SK-N-SH (cell line): ENCODE data around the gene DPH7. TPM values are rescaled to one million over a fixed set of nuclear protein-coding genes. Genes with fewer than 3 reads are reported as not detected.

Source experiments
- CTCF ChIA-PET: fragments of 300-600, 350-600 bp; formaldehyde crosslinking; extraction: SDS; loops from one replicate; lab custom pipeline; 2021; lab: Yijun Ruan, JAX
- POLR2A ChIA-PET: fragments of 350-600 bp; sonication (Branson Sonifier 250); formaldehyde crosslinking; extraction: SDS; loops from one replicate; lab custom pipeline; 2020; ENCODE audit warnings: antibody characterized with exemption, inconsistent platforms; lab: Yijun Ruan, JAX
- DNase-seq: peaks from one replicate; pipeline ENCODE4 v3.0.0; 2012
- H2AFZ ChIP-seq: fragments of 200-600 bp; sonication (generic); 2 replicates; pipeline ENCODE4 v1.8.1; 2016; ENCODE audit warnings: antibody characterized with exemption, mild to moderate bottlenecking, low read depth
- H3F3A ChIP-seq: fragments of 200-600 bp; sonication (generic); replicated peaks from 2 replicates; pipeline ENCODE3; 2016; ENCODE audit warnings: antibody characterized with exemption, mild to moderate bottlenecking; ENCODE audit not compliant: insufficient read depth
- H3K27ac ChIP-seq, 2 experiments: fragments of 200-500 bp in 1 of 2; fragments of 200-600 bp in 1 of 2; sonication (Bioruptor generic) in 1 of 2; sonication (generic), shearing (Covaris generic) in 1 of 2; 2 replicates each; pipeline versions ENCODE4 v1.5.1 to v1.6.1; 2014 to 2016; ENCODE audit warnings: low read depth in 2 of 2, inconsistent platforms in 1 of 2, low read length in 1 of 2, mild to moderate bottlenecking in 1 of 2, mixed read lengths in 1 of 2
- H3K27me3 ChIP-seq: fragments of 200-600 bp; sonication (generic), shearing (Covaris generic); 2 replicates; pipeline ENCODE4 v1.6.1; 2016; ENCODE audit warnings: mixed run types; ENCODE audit not compliant: insufficient read depth
- H3K36me3 ChIP-seq, 2 experiments: fragments of 200-500 bp in 1 of 2; fragments of 200-600 bp in 1 of 2; sonication (Bioruptor generic) in 1 of 2; sonication (generic) in 1 of 2; replicated peaks in 1 of 2; 2 replicates each; pipeline versions ENCODE3 to v1.5.1; 2014 to 2016; ENCODE audit warnings: low read length in 1 of 2, mild to moderate bottlenecking in 1 of 2; ENCODE audit not compliant: insufficient read depth in 2 of 2, control insufficient read depth in 1 of 2
- H3K4me1 ChIP-seq, 2 experiments: fragments of 200-500 bp in 1 of 2; fragments of 200-600 bp in 1 of 2; sonication (Bioruptor generic) in 1 of 2; sonication (generic), shearing (Covaris generic) in 1 of 2; 2 replicates each; pipeline versions ENCODE4 v1.5.1 to v1.6.1; 2014 to 2016; ENCODE audit warnings: low read depth in 1 of 2, low read length in 1 of 2, mixed run types in 1 of 2; ENCODE audit not compliant: insufficient read depth in 2 of 2, control insufficient read depth in 1 of 2
- H3K4me2 ChIP-seq: fragments of 200-600 bp; sonication (generic), shearing (Covaris generic); 2 replicates; pipeline ENCODE4 v1.6.1; 2017; ENCODE audit warnings: mixed run types
- H3K4me3 ChIP-seq, 2 experiments: fragments of 200-500 bp in 1 of 2; fragments of 200-600 bp in 1 of 2; sonication (Bioruptor generic) in 1 of 2; sonication (generic), shearing (Covaris generic) in 1 of 2; 2 replicates each; pipeline versions ENCODE4 v1.5.1 to v1.8.1; 2014 to 2016; ENCODE audit warnings: low read depth in 2 of 2, inconsistent platforms in 1 of 2, low read length in 1 of 2, mild to moderate bottlenecking in 1 of 2, mixed read lengths in 1 of 2, moderate library complexity in 1 of 2
- H3K79me2 ChIP-seq: fragments of 200-600 bp; sonication (generic); 2 replicates; pipeline ENCODE4 v1.8.1; 2017; ENCODE audit warnings: mild to moderate bottlenecking; ENCODE audit not compliant: insufficient read depth
- H3K9ac ChIP-seq: fragments of 200-600 bp; sonication (generic); 2 replicates; pipeline ENCODE4 v1.6.1; 2017; ENCODE audit warnings: mixed run types
- H3K9me2 ChIP-seq: fragments of 200-600 bp; sonication (generic); 2 replicates; pipeline ENCODE4 v1.6.1; 2017; ENCODE audit warnings: mixed run types
- H3K9me3 ChIP-seq: fragments of 200-600 bp; sonication (generic); 2 replicates; pipeline ENCODE4 v1.6.1; 2017; ENCODE audit warnings: mixed run types, mild to moderate bottlenecking, moderate library complexity
- H4K20me1 ChIP-seq: fragments of 200-600 bp; sonication (generic); 2 replicates; pipeline ENCODE4 v1.6.1; 2017; ENCODE audit warnings: mild to moderate bottlenecking, mixed run types; ENCODE audit not compliant: insufficient read depth
- CTCF ChIP-seq: fragments of 200-600 bp; sonication (generic); IDR thresholded peaks from 2 replicates; pipeline ENCODE4 v1.6.1; 2017; ENCODE audit warnings: antibody characterized with exemption, mild to moderate bottlenecking, moderate library complexity
- EZH2phosphoT487 ChIP-seq: fragments of 200-600 bp; sonication (generic); IDR thresholded peaks from 2 replicates; pipeline ENCODE4 v1.6.1; 2017; ENCODE audit warnings: low read depth, mixed run types, mild to moderate bottlenecking, antibody characterized with exemption, moderate library complexity, borderline replicate concordance
- FOSL2 ChIP-seq: IDR thresholded peaks from 2 replicates; pipeline ENCODE4 v1.4.0; 2012; ENCODE audit warnings: low read depth, mild to moderate bottlenecking, moderate library complexity, borderline replicate concordance
- FOXJ3 ChIP-seq: sonication (generic); formaldehyde crosslinking; IDR thresholded peaks from 2 replicates; pipeline ENCODE4 v1.5.1; 2020; ENCODE audit warnings: mild to moderate bottlenecking, missing genetic modification reagents
- FOXM1 ChIP-seq: IDR thresholded peaks from 2 replicates; pipeline ENCODE4 v1.4.0; 2012; ENCODE audit warnings: low read depth, mild to moderate bottlenecking
- GATA2 ChIP-seq: sonication (generic); formaldehyde crosslinking; IDR thresholded peaks from 2 replicates; pipeline ENCODE4 v1.5.0; 2020; ENCODE audit warnings: mild to moderate bottlenecking, missing genetic modification reagents
- IRF3 ChIP-seq: fragments of 150-350 bp; IDR thresholded peaks from 2 replicates; pipeline ENCODE4 v1.6.1; 2016; ENCODE audit warnings: mild to moderate bottlenecking, low read depth, low read length
- MEF2A ChIP-seq: IDR thresholded peaks from 2 replicates; pipeline ENCODE4 v1.4.0; 2012; ENCODE audit warnings: low read depth, borderline replicate concordance
- MXI1 ChIP-seq: IDR thresholded peaks from 2 replicates; pipeline ENCODE4 v1.6.1; 2012; ENCODE audit warnings: mild to moderate bottlenecking, low read depth, low read length, improper control_type of control experiment
- NFIC ChIP-seq: IDR thresholded peaks from 2 replicates; pipeline ENCODE4 v1.4.0; 2012; ENCODE audit warnings: borderline replicate concordance
- RXRA ChIP-seq: IDR thresholded peaks from 2 replicates; pipeline ENCODE4 v1.4.0; 2012; ENCODE audit warnings: low read depth, mild to moderate bottlenecking, borderline replicate concordance
- SIN3A ChIP-seq: IDR thresholded peaks from 2 replicates; pipeline ENCODE4 v1.6.1; 2012; ENCODE audit warnings: low read depth, mild to moderate bottlenecking, low read length, moderate library complexity, borderline replicate concordance
- SMC3 ChIP-seq: IDR thresholded peaks from 2 replicates; pipeline ENCODE4 v1.6.1; 2012; ENCODE audit warnings: low read depth, low read length, improper control_type of control experiment
- TEAD4 ChIP-seq: IDR thresholded peaks from 2 replicates; pipeline ENCODE4 v1.4.0; 2012; ENCODE audit warnings: mild to moderate bottlenecking, borderline replicate concordance; ENCODE audit not compliant: insufficient read depth
- YY1 ChIP-seq: IDR thresholded peaks from 2 replicates; pipeline ENCODE4 v1.4.0; 2012; ENCODE audit warnings: low read depth, mild to moderate bottlenecking
- WGBS: methylation state at CpG from one replicate; pipeline ENCODE4 v1.1.6; 2017; ENCODE audit warnings: low lambda C conversion rate; 5-methylcytosine and 5-hydroxymethylcytosine counted together
- polyA plus RNA-seq, 3 experiments: library from polyadenylated mRNA; depleted of rRNA; stranded (reverse); fragments of >200 nt; gene quantifications; 2 replicates each; pipeline ENCODE4 v1.2.3, GENCODE V29; 2012
- TF ChIP-seq, protein P1 (sequence below): IDR thresholded peaks from 2 replicates; pipeline ENCODE4 v1.4.0; 2012; ENCODE audit warnings: low read depth, borderline replicate concordance
- TF ChIP-seq, protein P2 (sequence below): IDR thresholded peaks from 2 replicates; pipeline ENCODE4 v1.4.0; 2012; ENCODE audit warnings: low read depth
- TF ChIP-seq, protein P3 (sequence below): IDR thresholded peaks from 2 replicates; pipeline ENCODE4 v1.4.0; 2012; ENCODE audit warnings: low read depth, borderline replicate concordance
- TF ChIP-seq, protein P4 (sequence below): fragments of 150-350 bp; IDR thresholded peaks from 2 replicates; pipeline ENCODE4 v1.6.1; 2017; ENCODE audit warnings: antibody characterized with exemption, low read length, low read depth, borderline replicate concordance

Gene DPH7
- polyA plus RNA-seq, 1 of the 3 experiments (the other 2 are of a cell fraction), result 59.9 TPM

GRCh38 chr9:137575716-137576411 lies 2.9 kb downstream of the DPH7 start:
- Histone ChIP-seq H3K4me2 (no peak overlapping the region), H3K27me3 (no peaks in the 10 kb centered on the region), H4K20me1 (0 out of 2 replicates have a peak, but pooled peaks cover 7% of the 10 kb centered on the region), H3K27ac (no peak overlapping the region), H3K9me3 (no peaks in the 10 kb centered on the region), H3K4me1 (peaks cover 6 to 14% of the 10 kb centered on the region in 2 experiments; a peak in 3 of 4 replicates), H3F3A (peaks cover 3% of the 10 kb centered on the region), H3K9me2 (no peaks in the 10 kb centered on the region), H3K9ac (no peak overlapping the region), H3K79me2 (peaks cover 53% of the 10 kb centered on the region), H3K4me3 (no peak overlapping the region), H3K36me3 (peaks cover 21 to 38% of the 10 kb centered on the region in 2 experiments), H2AFZ (no peak overlapping the region)
- POLR2A ChIA-PET, result no interaction called here
- DNase-seq, result no peak
- 83% methylated on average over 12 of the region's 12 CpGs for WGBS
- CTCF ChIA-PET, result no interaction called here
- TF ChIP-seq YY1 (no peak), CTCF (no peak), NFIC (no peak), RXRA (no peak), SIN3A (no peak), FOSL2 (no peak), FOXM1 (no peak), GATA2 (no peak), IRF3 (no peak), FOXJ3 (CRISPR knock-in tag) (no peak), MEF2A (no peak), SMC3 (no peak), EZH2phosphoT487 (no peak), TEAD4 (no peak), MXI1 (no peak)
- TF ChIP-seq, protein P1, sequence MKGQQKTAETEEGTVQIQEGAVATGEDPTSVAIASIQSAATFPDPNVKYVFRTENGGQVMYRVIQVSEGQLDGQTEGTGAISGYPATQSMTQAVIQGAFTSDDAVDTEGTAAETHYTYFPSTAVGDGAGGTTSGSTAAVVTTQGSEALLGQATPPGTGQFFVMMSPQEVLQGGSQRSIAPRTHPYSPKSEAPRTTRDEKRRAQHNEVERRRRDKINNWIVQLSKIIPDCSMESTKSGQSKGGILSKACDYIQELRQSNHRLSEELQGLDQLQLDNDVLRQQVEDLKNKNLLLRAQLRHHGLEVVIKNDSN, result no peak
- TF ChIP-seq, protein P2, sequence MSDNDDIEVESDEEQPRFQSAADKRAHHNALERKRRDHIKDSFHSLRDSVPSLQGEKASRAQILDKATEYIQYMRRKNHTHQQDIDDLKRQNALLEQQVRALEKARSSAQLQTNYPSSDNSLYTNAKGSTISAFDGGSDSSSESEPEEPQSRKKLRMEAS, result no peak
- TF ChIP-seq, protein P3, sequence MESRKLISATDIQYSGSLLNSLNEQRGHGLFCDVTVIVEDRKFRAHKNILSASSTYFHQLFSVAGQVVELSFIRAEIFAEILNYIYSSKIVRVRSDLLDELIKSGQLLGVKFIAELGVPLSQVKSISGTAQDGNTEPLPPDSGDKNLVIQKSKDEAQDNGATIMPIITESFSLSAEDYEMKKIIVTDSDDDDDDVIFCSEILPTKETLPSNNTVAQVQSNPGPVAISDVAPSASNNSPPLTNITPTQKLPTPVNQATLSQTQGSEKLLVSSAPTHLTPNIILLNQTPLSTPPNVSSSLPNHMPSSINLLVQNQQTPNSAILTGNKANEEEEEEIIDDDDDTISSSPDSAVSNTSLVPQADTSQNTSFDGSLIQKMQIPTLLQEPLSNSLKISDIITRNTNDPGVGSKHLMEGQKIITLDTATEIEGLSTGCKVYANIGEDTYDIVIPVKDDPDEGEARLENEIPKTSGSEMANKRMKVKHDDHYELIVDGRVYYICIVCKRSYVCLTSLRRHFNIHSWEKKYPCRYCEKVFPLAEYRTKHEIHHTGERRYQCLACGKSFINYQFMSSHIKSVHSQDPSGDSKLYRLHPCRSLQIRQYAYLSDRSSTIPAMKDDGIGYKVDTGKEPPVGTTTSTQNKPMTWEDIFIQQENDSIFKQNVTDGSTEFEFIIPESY, result no peak
- TF ChIP-seq, protein P4, sequence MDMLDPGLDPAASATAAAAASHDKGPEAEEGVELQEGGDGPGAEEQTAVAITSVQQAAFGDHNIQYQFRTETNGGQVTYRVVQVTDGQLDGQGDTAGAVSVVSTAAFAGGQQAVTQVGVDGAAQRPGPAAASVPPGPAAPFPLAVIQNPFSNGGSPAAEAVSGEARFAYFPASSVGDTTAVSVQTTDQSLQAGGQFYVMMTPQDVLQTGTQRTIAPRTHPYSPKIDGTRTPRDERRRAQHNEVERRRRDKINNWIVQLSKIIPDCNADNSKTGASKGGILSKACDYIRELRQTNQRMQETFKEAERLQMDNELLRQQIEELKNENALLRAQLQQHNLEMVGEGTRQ, result no peak
